Measurements from ENCODE around the gene OCSTAMP. TPM values are rescaled to one million over a fixed set of nuclear protein-coding genes. Genes with fewer than 3 reads are reported as not detected.

OCSTAMP gene
- total RNA-seq, 4 donors from 2014 or later: not detected

- no peak overlapping the region for H3K4me3 ChIP-seq
- peaks cover 0 to 23% (median 10%) of the 10 kb centered on the region in 4 donors for H3K4me1 ChIP-seq
- H3K36me3 ChIP-seq: no peaks in the 10 kb centered on the region
- H3K9me3 ChIP-seq: no peaks in the 10 kb centered on the region
- DNase-seq (ENCODE audit: low spot score in 2 of 2): no peak
- H3K27me3 ChIP-seq: no peaks in the 10 kb centered on the region
- TF ChIP-seq CTCF (IDR thresholded peaks at IDR 0.05) (no peak), EP300 (IDR thresholded peaks at IDR 0.05) (peak in 1 of 2 donors; percentile 27)
- H3K27ac ChIP-seq: peak overlapping the region in 1 of 4 donors; percentile 13
- WGBS, 2 donors: 40 to 42% methylated on average over 5 of the region's 5 CpGs
Observed at GRCh38 chr20:46558511-46558959, 8.1 kb upstream of the OCSTAMP start.

- TF ChIP-seq EP300 (IDR thresholded peaks at IDR 0.05) (no peak), CTCF (IDR thresholded peaks at IDR 0.05) (no peak), POLR2A (IDR thresholded peaks at IDR 0.05) (no peak)
- Histone ChIP-seq H3K4me3 (no peak overlapping the region), H3K36me3 (no peaks in the 10 kb centered on the region), H3K9me3 (no peaks in the 10 kb centered on the region), H3K4me1 (peaks cover 0 to 12% (median 4%) of the 10 kb centered on the region in 4 donors), H3K27ac (no peak overlapping the region), H3K27me3 (no peaks in the 10 kb centered on the region)
- WGBS, 2 donors: 72 to 73% methylated on average over 8 of the region's 8 CpGs
- DNase-seq (ENCODE audit: low spot score in 2 of 2): no peak
Observed at GRCh38 chr20:46557231-46557956, 6.9 kb upstream of the OCSTAMP start.

GRCh38 chr20:46555370-46555956 is 5.0 kb upstream of the OCSTAMP start:
- no peak for DNase-seq (ENCODE audit: low spot score in 2 of 2)
- 72 to 73% methylated on average over 4 of the region's 4 CpGs for WGBS, 2 donors
- H3K9me3 ChIP-seq: no peaks in the 10 kb centered on the region
- no peak overlapping the region for H3K27ac ChIP-seq
- H3K4me1 ChIP-seq: peaks cover 0 to 3% (median 0%) of the 10 kb centered on the region in 4 donors
- no peaks in the 10 kb centered on the region for H3K27me3 ChIP-seq
- H3K36me3 ChIP-seq: no peaks in the 10 kb centered on the region
- no peak for TF ChIP-seq CTCF (IDR thresholded peaks at IDR 0.05)
- TF ChIP-seq POLR2A (IDR thresholded peaks at IDR 0.05): no peak
- TF ChIP-seq EP300 (IDR thresholded peaks at IDR 0.05): no peak
- H3K4me3 ChIP-seq: no peak overlapping the region

GRCh38 chr20:46554828-46555227 is 4.4 kb upstream of the OCSTAMP start:
- H3K36me3 ChIP-seq: no peaks in the 10 kb centered on the region
- H3K4me3 ChIP-seq: no peak overlapping the region
- 66% methylated on average over 3 of the region's 3 CpGs for WGBS, 2 donors
- DNase-seq (ENCODE audit: low spot score in 2 of 2): no peak
- no peak overlapping the region for H3K27ac ChIP-seq
- no peaks in the 10 kb centered on the region for H3K27me3 ChIP-seq
- H3K9me3 ChIP-seq: no peaks in the 10 kb centered on the region
- TF ChIP-seq EP300 (IDR thresholded peaks at IDR 0.05) (no peak), CTCF (IDR thresholded peaks at IDR 0.05) (no peak), POLR2A (IDR thresholded peaks at IDR 0.05) (no peak)
- peaks cover 0 to 3% (median 0%) of the 10 kb centered on the region in 4 donors for H3K4me1 ChIP-seq

GRCh38 chr20:46553926-46554325 is 3.5 kb upstream of the OCSTAMP start:
- Histone ChIP-seq H3K4me3 (no peak overlapping the region), H3K4me1 (peaks cover 0 to 3% (median 0%) of the 10 kb centered on the region in 4 donors), H3K27me3 (no peaks in the 10 kb centered on the region), H3K27ac (no peak overlapping the region), H3K9me3 (no peaks in the 10 kb centered on the region), H3K36me3 (no peaks in the 10 kb centered on the region)
- DNase-seq (ENCODE audit: low spot score in 2 of 2): no peak
- WGBS, 2 donors: 83 to 88% methylated on average over 3 of the region's 3 CpGs
- TF ChIP-seq CTCF (IDR thresholded peaks at IDR 0.05): no peak
- no peak for TF ChIP-seq EP300 (IDR thresholded peaks at IDR 0.05)
- no peak for TF ChIP-seq POLR2A (IDR thresholded peaks at IDR 0.05)

All from tibial nerve (tissue), 4 donors.